LNCaP clone FGC (cell line): ENCODE data around the gene ATMIN.

Source experiments
- DNase-seq: peaks from one replicate; pipeline ENCODE4 v3.0.0-alpha.2; 2011; ENCODE audit warnings: low read depth
- H3K4me3 ChIP-seq: 2 replicates; pipeline ENCODE4 v1.5.1; 2011; ENCODE audit warnings: mild to moderate bottlenecking, low read depth, low read length, control low read depth
- CTCF ChIP-seq: IDR thresholded peaks from 2 replicates; pipeline ENCODE4 v1.5.1; 2012; ENCODE audit warnings: mild to moderate bottlenecking; ENCODE audit not compliant: control insufficient read depth, insufficient read depth; ENCODE audit errors: extremely low read depth

Gene ATMIN

GRCh38 chr16:80997139-80997798, 38.4 kb upstream of the ATMIN start:
- DNase-seq, result no peak
- TF ChIP-seq CTCF, result no peak
- peak overlapping the region; percentile 19 for H3K4me3 ChIP-seq

- no peak for TF ChIP-seq CTCF
- no peak for DNase-seq
- no peak overlapping the region for H3K4me3 ChIP-seq
These were observed 37.5 kb upstream of the ATMIN start for GRCh38 chr16:80997964-80998620.

DNA sequence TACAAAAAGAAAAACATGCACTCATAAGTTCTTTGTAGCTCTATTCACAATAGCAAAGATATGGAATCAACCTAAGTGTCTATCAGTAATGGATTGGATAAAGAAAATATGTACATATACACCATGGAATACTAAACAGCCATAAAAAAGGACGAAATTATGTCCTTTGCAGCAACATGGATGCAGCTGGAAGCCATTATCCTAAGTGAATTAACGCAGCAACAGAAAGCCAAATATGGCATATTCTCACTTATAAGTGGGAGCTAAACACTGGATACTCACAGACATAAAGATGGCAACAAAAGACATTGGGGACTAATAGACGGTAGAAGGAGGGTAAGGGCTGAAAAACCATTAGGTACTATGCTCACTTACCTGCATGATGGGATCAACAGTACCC, 34.8 kb upstream of the ATMIN start:
- no peak overlapping the region for H3K4me3 ChIP-seq
- TF ChIP-seq CTCF, result no peak
- no peak for DNase-seq

- TF ChIP-seq CTCF, result no peak
- H3K4me3 ChIP-seq, result no peak overlapping the region
- no peak for DNase-seq
These were observed 34.3 kb upstream of the ATMIN start for GRCh38 chr16:81001330-81001729.

GRCh38 chr16:81003064-81003463, 32.6 kb upstream of the ATMIN start:
- DNase-seq, result no peak
- no peak for TF ChIP-seq CTCF
- H3K4me3 ChIP-seq, result no peak overlapping the region

- TF ChIP-seq CTCF, result no peak
- H3K4me3 ChIP-seq, result peak overlapping the region; percentile 71
- DNase-seq, result no peak
These were observed 31.8 kb upstream of the ATMIN start for GRCh38 chr16:81003610-81004460.
